Astrocyte of the spinal cord (primary cell): ENCODE measurements around the gene TRAPPC13.
"Not testable (repeated sequence)": the region's sequence is repeated elsewhere in the genome, so short reads cannot be mapped to it uniquely, and the experiment has no call there.

ENCODE experiments used
- DNase-seq: peaks from one replicate; pipeline ENCODE4 v3.0.0; 2011; ENCODE audit warnings: low read depth, low spot score
- H3K4me3 ChIP-seq: 2 replicates; pipeline ENCODE4 v1.5.1; 2011; ENCODE audit warnings: low read depth, mild to moderate bottlenecking, low read length, moderate library complexity
- in situ Hi-C: cut with HindIII; loops from 2 replicates; pipeline ENCODE4 v1.10.0; 2017; ENCODE audit warnings: low sequenced_read_pairs
- TF ChIP-seq, protein P1 (sequence below): IDR thresholded peaks from 2 replicates; pipeline ENCODE4 v1.5.1; 2012; ENCODE audit warnings: low read depth, mild to moderate bottlenecking, low read length, inconsistent platforms

Gene TRAPPC13

DNA sequence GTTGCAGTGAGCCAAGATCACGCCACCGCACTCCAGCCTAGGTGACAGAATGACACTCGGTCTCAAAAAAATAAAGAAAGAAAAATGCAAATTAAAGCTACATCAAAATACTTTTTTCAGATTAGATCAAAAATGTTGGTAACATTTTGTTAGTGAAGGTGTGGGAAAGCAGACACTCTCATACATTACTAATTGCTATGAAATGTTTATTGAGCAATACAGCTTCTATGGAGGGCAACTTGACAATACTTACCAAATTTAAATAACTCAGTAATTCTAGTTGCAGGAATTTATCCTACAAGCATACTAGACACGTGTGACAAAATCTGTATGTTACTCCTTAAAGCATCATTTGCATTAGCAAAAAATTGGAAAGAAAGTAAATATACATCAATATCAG, 4.8 kb upstream of the TRAPPC13 start:
- TF ChIP-seq, protein P1, sequence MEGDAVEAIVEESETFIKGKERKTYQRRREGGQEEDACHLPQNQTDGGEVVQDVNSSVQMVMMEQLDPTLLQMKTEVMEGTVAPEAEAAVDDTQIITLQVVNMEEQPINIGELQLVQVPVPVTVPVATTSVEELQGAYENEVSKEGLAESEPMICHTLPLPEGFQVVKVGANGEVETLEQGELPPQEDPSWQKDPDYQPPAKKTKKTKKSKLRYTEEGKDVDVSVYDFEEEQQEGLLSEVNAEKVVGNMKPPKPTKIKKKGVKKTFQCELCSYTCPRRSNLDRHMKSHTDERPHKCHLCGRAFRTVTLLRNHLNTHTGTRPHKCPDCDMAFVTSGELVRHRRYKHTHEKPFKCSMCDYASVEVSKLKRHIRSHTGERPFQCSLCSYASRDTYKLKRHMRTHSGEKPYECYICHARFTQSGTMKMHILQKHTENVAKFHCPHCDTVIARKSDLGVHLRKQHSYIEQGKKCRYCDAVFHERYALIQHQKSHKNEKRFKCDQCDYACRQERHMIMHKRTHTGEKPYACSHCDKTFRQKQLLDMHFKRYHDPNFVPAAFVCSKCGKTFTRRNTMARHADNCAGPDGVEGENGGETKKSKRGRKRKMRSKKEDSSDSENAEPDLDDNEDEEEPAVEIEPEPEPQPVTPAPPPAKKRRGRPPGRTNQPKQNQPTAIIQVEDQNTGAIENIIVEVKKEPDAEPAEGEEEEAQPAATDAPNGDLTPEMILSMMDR: no peak
- DNase-seq: no peak
- H3K4me3 ChIP-seq: no peak overlapping the region
- in situ Hi-C loops: no loop called here

DNA sequence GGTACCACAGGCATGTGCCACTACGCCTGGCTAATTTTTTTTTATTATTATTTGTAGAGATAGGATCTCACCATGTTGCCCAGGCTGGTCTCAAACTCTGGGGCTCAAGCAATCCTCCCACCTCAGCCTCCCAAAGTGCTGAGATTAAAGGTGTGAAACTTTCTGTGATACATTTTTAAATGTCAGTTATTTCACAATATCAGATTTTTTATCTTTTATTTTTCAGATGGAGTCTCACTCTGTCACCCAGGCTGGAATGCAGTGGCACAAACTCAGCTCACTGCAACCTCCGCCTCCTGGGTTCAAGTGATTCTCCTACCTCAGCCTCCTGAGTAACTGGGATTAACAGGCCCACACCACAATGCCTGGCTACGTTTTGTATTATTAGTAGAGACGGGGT, 2.9 kb upstream of the TRAPPC13 start:
- in situ Hi-C loops, DNase-seq, H3K4me3 ChIP-seq: not testable (repeated sequence)

DNA sequence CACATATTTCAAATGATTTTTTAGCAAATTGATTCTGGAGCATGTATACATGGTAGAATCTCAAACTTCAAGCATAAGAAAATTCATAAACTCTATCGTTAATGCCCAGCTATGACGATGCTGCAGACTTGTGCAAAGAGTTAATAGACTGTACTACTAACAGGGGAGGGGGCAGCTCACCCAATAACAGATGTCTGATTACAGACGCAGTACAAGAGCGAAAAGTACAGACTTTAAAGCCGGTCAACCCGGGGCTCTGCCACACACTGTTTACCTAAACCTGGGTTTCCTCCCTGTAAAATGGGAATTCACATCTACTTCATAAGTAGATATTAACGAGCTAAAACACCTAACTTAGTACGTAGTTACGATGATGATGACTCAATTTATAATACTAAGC, 1.3 kb upstream of the TRAPPC13 start:
- in situ Hi-C loops: no loop called here
- peak overlapping the region; percentile 98 for H3K4me3 ChIP-seq
- TF ChIP-seq, protein P1: no peak
- DNase-seq: no peak

DNA sequence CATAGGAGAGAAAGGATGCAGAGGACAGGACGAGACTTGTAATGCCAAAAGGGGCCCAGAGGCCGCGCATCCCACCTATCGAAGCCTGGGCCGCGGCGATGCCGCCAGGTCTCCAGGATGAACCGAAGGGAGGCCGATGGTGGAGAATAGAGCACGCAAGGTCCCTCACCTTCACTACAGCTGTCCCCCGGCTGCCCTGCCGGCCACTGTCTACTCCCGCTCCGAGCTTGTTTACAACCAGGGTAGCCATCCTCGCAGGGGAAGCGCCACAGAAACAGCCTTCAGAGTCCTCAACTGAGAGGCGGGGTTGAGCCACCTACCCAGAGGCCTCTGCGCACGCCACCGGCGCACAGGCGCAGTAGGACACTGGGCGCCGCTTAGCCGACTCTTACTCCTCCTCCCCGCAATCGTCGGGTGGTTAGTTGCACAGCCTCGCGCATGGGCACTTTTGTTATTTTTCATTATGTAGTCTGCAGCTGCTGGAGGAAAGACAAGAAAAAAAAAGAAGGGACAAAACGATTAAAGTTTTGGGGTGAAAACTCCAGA, 729 bp upstream of the TRAPPC13 start, which contains the start of gene TRIM23:
Gene TRIM23 (minus strand): TSS at position 309 of the 546 bp plus-strand sequence. CDS start 59 bp downstream, at position 250.
- peak within 1 kb of the TSS; percentile 98 for H3K4me3 ChIP-seq
- in situ Hi-C loops: no loop called here
- TF ChIP-seq, protein P1: no peak
- DNase-seq: peak; percentile 97

DNA sequence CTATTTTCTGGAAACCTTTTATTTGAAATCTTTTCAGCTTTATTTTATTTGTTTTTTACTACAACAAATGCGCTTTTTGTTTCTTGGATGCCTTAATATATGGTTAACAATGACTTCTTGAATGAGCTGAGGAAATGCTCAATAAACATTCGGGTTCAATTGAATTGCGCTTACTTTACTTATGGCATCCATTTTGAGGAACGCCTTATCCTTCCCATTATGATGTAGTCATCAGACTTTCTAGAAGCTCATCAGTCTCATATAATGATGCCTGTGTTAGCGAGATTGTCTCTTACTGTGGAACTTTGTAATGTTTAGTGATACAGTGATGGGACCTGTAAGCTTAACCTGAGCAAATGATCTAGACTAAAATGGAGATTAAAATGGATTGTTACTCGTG, 916 bp downstream of the TRAPPC13 start:
- TF ChIP-seq, protein P1: no peak
- H3K4me3 ChIP-seq: peak overlapping the region; percentile 98
- in situ Hi-C loops: no loop called here
- DNase-seq: no peak

DNA sequence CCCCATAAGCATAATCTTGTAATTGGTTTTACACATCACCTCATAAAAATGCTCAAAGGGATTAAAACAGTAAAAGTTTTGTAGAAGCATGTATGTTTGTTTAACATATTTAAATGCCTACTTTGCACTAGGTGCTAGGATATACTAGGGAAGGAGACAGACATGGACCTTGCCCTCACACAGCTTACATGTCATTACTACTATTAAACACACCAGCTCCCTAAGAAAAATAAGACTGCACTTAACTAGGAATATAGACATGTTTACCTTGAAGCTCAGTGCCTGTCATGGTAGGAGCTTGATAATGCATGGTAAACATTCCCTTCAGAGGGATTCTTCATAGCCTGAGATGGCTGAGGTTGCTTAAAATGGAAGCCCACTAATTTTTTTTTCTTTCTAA, 6.2 kb downstream of the TRAPPC13 start:
- no peak overlapping the region for H3K4me3 ChIP-seq
- in situ Hi-C loops: no loop called here
- TF ChIP-seq, protein P1: no peak
- DNase-seq: no peak

DNA sequence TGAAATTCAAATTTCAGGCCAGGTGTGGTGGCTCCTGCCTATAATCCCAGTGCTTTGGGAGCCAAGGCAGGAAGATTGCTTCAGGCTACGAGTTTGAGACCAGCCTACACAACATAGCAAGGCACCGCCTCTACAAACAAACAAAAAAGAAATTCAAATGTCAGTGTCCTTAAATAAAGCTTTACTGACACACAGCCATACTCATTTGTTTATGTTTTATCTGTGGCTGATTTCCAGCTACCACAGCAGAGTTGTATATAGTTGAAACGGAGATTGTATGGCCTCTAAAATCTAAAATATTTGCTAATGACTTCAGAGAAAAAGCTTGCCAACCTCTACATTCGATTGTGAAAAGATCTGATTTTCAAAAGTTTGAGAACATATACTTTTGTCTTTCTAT, 15.4 kb downstream of the TRAPPC13 start:
- TF ChIP-seq, protein P1: no peak
- H3K4me3 ChIP-seq: no peak overlapping the region
- no peak for DNase-seq
- in situ Hi-C loops: no loop called here
